Endothelial cell of umbilical vein (primary cell): ENCODE data around the gene MIA. TPM values are rescaled to one million over a fixed set of nuclear protein-coding genes. Genes with fewer than 3 reads are reported as not detected.

Experiments used
- BruUV-seq: library from RNA; stranded (reverse); fragments of 400-500 nt; replicated peaks from 2 replicates; lab custom pipeline; 2021; lab: Mats Ljungman, UMichigan
- CTCF ChIA-PET: fragments of 300-600, 350-600 bp; sonication (Branson Sonifier 250); formaldehyde crosslinking; loops from one replicate; lab custom pipeline; 2021; ENCODE audit warnings: antibody characterized with exemption, inconsistent platforms; lab: Charles Lee
- POLR2A ChIA-PET: fragments of 300-600, 350-600 bp; sonication (Branson Sonifier 250); formaldehyde crosslinking; loops from one replicate; lab custom pipeline; 2021; ENCODE audit warnings: antibody characterized with exemption, inconsistent platforms; lab: Charles Lee
- DNase-seq: peaks from one replicate; pipeline ENCODE4 v3.0.0-alpha.2; 2011; ENCODE audit warnings: low read depth, low spot score
- FAIRE-seq: peaks from 2 replicates; lab custom pipeline; 2011; peaks lifted over from hg19 to GRCh38; lab: Jason Lieb, UNC
- H2AFZ ChIP-seq: 2 replicates; pipeline ENCODE4 v1.6.0; 2012; ENCODE audit warnings: low read depth, low read length, control low read depth, inconsistent platforms
- H3K27ac ChIP-seq: 2 replicates; pipeline ENCODE4 v1.5.1; 2011; ENCODE audit warnings: low read depth, mild to moderate bottlenecking, control low read depth, low read length, moderate library complexity; ENCODE audit not compliant: insufficient read depth
- H3K27me3 ChIP-seq, 2 experiments: 2 replicates each; pipeline versions ENCODE4 v1.6.0 to v1.6.1; 2011; ENCODE audit warnings: low read length in 2 of 2, mixed read lengths in 1 of 2; ENCODE audit not compliant: control insufficient read depth in 2 of 2, insufficient read depth in 2 of 2
- H3K36me3 ChIP-seq, 2 experiments: 2 replicates in 1 of 2; 3 replicates in 1 of 2; pipeline ENCODE4 v1.5.1; 2011; ENCODE audit warnings: low read length in 2 of 2, mild to moderate bottlenecking in 1 of 2, moderate library complexity in 1 of 2; ENCODE audit not compliant: control insufficient read depth in 2 of 2, insufficient read depth in 2 of 2; ENCODE audit errors: extremely low read depth in 1 of 2
- H3K4me1 ChIP-seq: 3 replicates; pipeline ENCODE4 v1.5.1; 2011; ENCODE audit warnings: mild to moderate bottlenecking, low read length; ENCODE audit not compliant: control insufficient read depth, insufficient read depth; ENCODE audit errors: extremely low read depth
- H3K4me2 ChIP-seq: 2 replicates; pipeline ENCODE4 v1.6.1; 2011; ENCODE audit warnings: low read length, control low read depth, mixed read lengths; ENCODE audit not compliant: insufficient read depth
- H3K4me3 ChIP-seq, 3 experiments: fragments of 200-600 bp in 1 of 3; sonication (generic), shearing (Covaris generic) in 1 of 3; replicated peaks in 1 of 3; 2 replicates each; pipeline ENCODE4 v1.5.1; 2011 to 2016; ENCODE audit warnings: control low read depth in 3 of 3, low read length in 3 of 3, mild to moderate bottlenecking in 2 of 3, inconsistent platforms in 1 of 3, low read depth in 1 of 3, moderate library complexity in 1 of 3; ENCODE audit not compliant: insufficient read depth in 1 of 3
- H3K79me2 ChIP-seq: 2 replicates; pipeline ENCODE4 v1.6.0; 2012; ENCODE audit warnings: low read length, inconsistent platforms; ENCODE audit not compliant: control insufficient read depth, insufficient read depth
- H3K9ac ChIP-seq: replicated peaks from 2 replicates; pipeline ENCODE3; 2011; ENCODE audit warnings: low read length, control low read depth; ENCODE audit not compliant: insufficient read depth; ENCODE audit errors: extremely low read depth
- H3K9me1 ChIP-seq: replicated peaks from 3 replicates; pipeline ENCODE4 v1.6.0; 2011; ENCODE audit warnings: mild to moderate bottlenecking, low read length; ENCODE audit not compliant: control insufficient read depth, insufficient read depth; ENCODE audit errors: extremely low read depth
- H3K9me3 ChIP-seq: replicated peaks from 2 replicates; pipeline ENCODE4 v1.5.1; 2012; ENCODE audit warnings: low read length, inconsistent platforms; ENCODE audit not compliant: control insufficient read depth, insufficient read depth
- H4K20me1 ChIP-seq: replicated peaks from 2 replicates; pipeline ENCODE3; 2011; ENCODE audit warnings: mild to moderate bottlenecking, low read length; ENCODE audit not compliant: control insufficient read depth, insufficient read depth; ENCODE audit errors: extremely low read depth
- EZH2 ChIP-seq: IDR thresholded peaks from 2 replicates; pipeline ENCODE4 v1.6.1; 2012; ENCODE audit warnings: borderline replicate concordance, low read depth, mild to moderate bottlenecking, moderate library complexity, low read length, inconsistent platforms; ENCODE audit not compliant: severe bottlenecking
- POLR2A ChIP-seq: IDR thresholded peaks from 2 replicates; pipeline ENCODE4 v1.6.1; 2012; ENCODE audit warnings: low read depth, mild to moderate bottlenecking, control low read depth, low read length
- POLR2AphosphoS5 ChIP-seq: IDR thresholded peaks from 2 replicates; pipeline ENCODE4 v1.6.1; 2012; ENCODE audit warnings: low read depth, mild to moderate bottlenecking, control low read depth, low read length, moderate library complexity; ENCODE audit not compliant: insufficient read depth
- dilution Hi-C: fragments of 300-500 bp; cut with MboI; formaldehyde crosslinking; loops from one replicate; pipeline ENCODE4 v1.15.0; 2019; ENCODE audit warnings: low sequenced_read_pairs; ENCODE audit not compliant: extremely low pct_ligation_motif_present
- intact Hi-C: fragments of 100-400 bp; cut with micrococcal nuclease; formaldehyde crosslinking; loops from one replicate; pipeline ENCODE4 v1.10.0; 2022
- polyA plus RNA-seq, 4 experiments: library from polyadenylated mRNA; depleted of rRNA in 3 of 4; stranded (reverse) in 3 of 4; unstranded in 1 of 4; fragments of >200 nt; gene quantifications; 2 replicates each; pipeline versions ENCODE4 v1.2.1 to v1.2.3, GENCODE V29; 2011 to 2012; ENCODE audit warnings: missing spikeins in 1 of 4
- total RNA-seq: library from RNA; stranded (reverse); gene quantifications from 2 replicates; pipeline ENCODE4 v1.2.3, GENCODE V29; 2021

MIA gene
- total and polyA plus RNA-seq, 2 donors (not counting 3 experiments of a cell fraction or from before 2014, with no cell fraction given) = 0.32 TPM; not detected in 1

DNA sequence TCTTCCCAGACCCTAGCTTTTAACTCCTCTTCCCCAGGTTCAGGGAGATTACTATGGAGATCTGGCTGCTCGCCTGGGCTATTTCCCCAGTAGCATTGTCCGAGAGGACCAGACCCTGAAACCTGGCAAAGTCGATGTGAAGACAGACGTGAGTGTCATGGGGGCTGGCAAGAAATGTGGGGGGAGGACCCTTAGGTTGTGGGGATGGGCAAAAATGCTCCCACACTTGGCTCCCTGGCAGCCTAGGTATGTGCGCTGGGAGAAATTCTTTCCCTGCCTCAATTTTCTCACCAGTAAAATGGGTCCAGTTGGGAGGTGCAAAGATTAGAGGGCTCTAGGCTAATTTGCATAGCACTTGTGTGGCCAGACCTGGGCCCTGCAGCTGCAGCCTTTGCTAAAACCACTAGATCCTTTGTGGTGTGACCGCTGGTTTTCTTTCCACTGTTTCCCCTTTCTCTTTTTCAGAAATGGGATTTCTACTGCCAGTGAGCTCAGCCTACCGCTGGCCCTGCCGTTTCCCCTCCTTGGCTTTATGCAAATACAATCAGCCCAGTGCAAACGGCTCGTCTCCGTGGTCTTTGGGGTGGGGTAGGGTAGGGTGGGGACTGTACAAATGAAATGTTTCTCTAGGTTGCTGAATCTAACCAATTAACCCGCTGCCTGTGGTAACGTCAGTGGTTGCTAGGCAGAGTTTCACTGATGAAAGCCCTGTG is 1.8 kb downstream of the MIA start:
- intact Hi-C loops = loop anchor here (1.0 kb wide), 1 partner anchor 29 kb away; no protein-coding TSS in a partner anchor
- no peaks in the 10 kb centered on the region for H3K79me2 ChIP-seq
- BruUV-seq = no TSS peak
- peak overlapping the region; percentile 81 for H3K9ac ChIP-seq
- H3K27me3 ChIP-seq = no peaks in the 10 kb centered on the region
- dilution Hi-C loops = no loop called here
- POLR2A ChIA-PET = interaction anchor here (0.8 to 2.8 kb wide), 7 partner anchors 19 to 175 kb away, joined by 3 to 23 read pairs (median 5); partner anchors contain the start of genes ACTMAP, COQ8B, EGLN2 and ITPKC
- no peaks in the 10 kb centered on the region for H3K36me3 ChIP-seq
- CTCF ChIA-PET = interaction anchor here (0.6 to 3.5 kb wide), 11 partner anchors 11 to 142 kb away, joined by 3 to 39 read pairs (median 7); partner anchors contain the start of genes ACTMAP and EGLN2
- H3K4me1 ChIP-seq = peaks cover 17% of the 10 kb centered on the region
- H3K9me3 ChIP-seq = no peaks in the 10 kb centered on the region
- peak; percentile 97 for DNase-seq
- H4K20me1 ChIP-seq = no peaks in the 10 kb centered on the region
- TF ChIP-seq POLR2AphosphoS5 (no peak), EZH2 (no peak), POLR2A (peak; percentile 8)
- no peaks in the 10 kb centered on the region for H3K9me1 ChIP-seq
- peak overlapping the region; percentile 94 for H3K4me2 ChIP-seq
- H2AFZ ChIP-seq = peak overlapping the region; percentile 72
- peak; percentile 21 for FAIRE-seq
- peak overlapping the region; percentile 36 to 76 (median 44) for H3K4me3 ChIP-seq
- H3K27ac ChIP-seq = peak overlapping the region; percentile 80

DNA sequence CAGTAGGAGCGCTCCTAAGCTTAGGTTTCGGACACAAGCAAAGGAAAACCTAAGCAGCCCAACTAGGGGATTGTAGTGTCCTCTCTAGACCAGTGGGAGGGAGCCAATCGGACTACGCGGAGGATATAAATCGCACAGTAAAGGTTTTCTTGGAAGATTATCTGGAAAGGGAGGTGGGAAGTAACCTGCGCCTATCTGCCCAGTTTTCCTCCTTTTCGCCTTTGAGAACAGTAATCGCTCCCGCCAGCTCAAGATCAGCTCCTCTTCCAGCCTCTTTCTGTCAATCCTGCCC is 2.3 kb downstream of the MIA start:
- no peaks in the 10 kb centered on the region for H3K36me3 ChIP-seq
- TSS peak; percentile 80 for BruUV-seq

More for the DNA sequence above, 2.3 kb downstream of the MIA start:
- Histone ChIP-seq H3K9ac (peak overlapping the region; percentile 81), H4K20me1 (no peaks in the 10 kb centered on the region), H3K27me3 (no peaks in the 10 kb centered on the region), H3K4me2 (peak overlapping the region; percentile 94), H2AFZ (peak overlapping the region; percentile 72), H3K4me3 (peak overlapping the region; percentile 36 to 76 (median 44)), H3K4me1 (peaks cover 17% of the 10 kb centered on the region), H3K9me3 (no peaks in the 10 kb centered on the region), H3K79me2 (no peaks in the 10 kb centered on the region), H3K9me1 (no peaks in the 10 kb centered on the region), H3K27ac (peak overlapping the region; percentile 80)
- ChIA-PET POLR2A (interaction anchor here (0.8 to 2.8 kb wide), 8 partner anchors 20 to 175 kb away, joined by 3 to 23 read pairs (median 5); partner anchors contain the start of genes ACTMAP, COQ8B, EGLN2 and ITPKC), CTCF (interaction anchor here (0.6 to 3.5 kb wide), 11 partner anchors 11 to 143 kb away, joined by 3 to 39 read pairs (median 7); partner anchors contain the start of genes ACTMAP, EGLN2 and SNRPA)
- FAIRE-seq (no peak), DNase-seq (no peak)
- intact Hi-C loops = loop anchor here (1.0 kb wide), 1 partner anchor 29 kb away; no protein-coding TSS in a partner anchor
- TF ChIP-seq POLR2AphosphoS5 (no peak), POLR2A (peak; percentile 9)
- dilution Hi-C loops = no loop called here
